ENCODE results near the gene ATRNL1.

- TF ChIP-seq NR2C2 (CRISPR knock-in tag; IDR thresholded peaks at IDR 0.05) (no peak), CTCF (IDR thresholded peaks at IDR 0.05) (no peak), AFF4 (CRISPR knock-in tag; IDR thresholded peaks at IDR 0.05; ENCODE audit: borderline replicate concordance) (no peak), ATF2 (CRISPR knock-in tag; IDR thresholded peaks at IDR 0.05; ENCODE audit: borderline replicate concordance, low read depth) (no peak), USF1 (CRISPR knock-in tag; IDR thresholded peaks at IDR 0.05) (no peak), ZNF423 (CRISPR knock-in tag; IDR thresholded peaks at IDR 0.05) (no peak), NFYB (CRISPR knock-in tag; conservative IDR thresholded peaks at IDR 0.05; ENCODE audit: low read depth) (no peak), MAX (CRISPR knock-in tag; IDR thresholded peaks at IDR 0.05) (no peak), ATF3 (CRISPR knock-in tag; conservative IDR thresholded peaks at IDR 0.05) (no peak), FOXP1 (CRISPR knock-in tag; IDR thresholded peaks at IDR 0.05; ENCODE audit: borderline replicate concordance) (no peak), ZBTB21 (CRISPR knock-in tag; IDR thresholded peaks at IDR 0.05; ENCODE audit: borderline replicate concordance) (no peak)
Measured at GRCh38 chr10:115883372-115883771, 790.2 kb downstream of the ATRNL1 start.
